DND-41 (cell line): ENCODE measurements around the gene SLC44A3.

ENCODE experiments used
- EZH2 ChIP-seq: IDR thresholded peaks from 3 replicates; pipeline ENCODE4 v1.6.1; 2012; ENCODE audit warnings: borderline replicate concordance, low read depth, mild to moderate bottlenecking, moderate library complexity, low read length, inconsistent platforms; ENCODE audit not compliant: severe bottlenecking
- TF ChIP-seq, protein P1 (sequence below): IDR thresholded peaks from 2 replicates; pipeline ENCODE4 v1.5.1; 2012; ENCODE audit warnings: borderline replicate concordance, low read length, moderate library complexity, mild to moderate bottlenecking; ENCODE audit not compliant: poor library complexity, severe bottlenecking; ENCODE audit errors: extremely low read depth

DNA sequence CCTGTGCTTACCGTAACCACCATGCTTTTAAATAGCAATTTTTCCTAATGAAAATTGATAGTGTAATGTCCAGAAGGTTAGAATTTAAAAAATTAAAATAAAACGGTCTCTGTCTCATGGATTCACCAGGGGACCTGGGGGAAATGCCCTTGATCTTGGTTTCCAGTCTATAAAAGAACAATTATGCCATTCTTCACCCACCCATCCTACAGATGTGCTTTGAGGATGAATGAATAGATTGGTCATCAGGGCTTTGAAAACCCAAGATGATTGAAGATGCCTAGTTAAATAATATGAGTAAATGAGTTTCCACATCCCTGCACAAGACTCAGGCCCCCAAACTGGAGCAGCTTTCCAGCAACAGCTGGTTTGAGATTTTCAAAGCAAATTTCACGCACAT, 68.0 kb downstream of the SLC44A3 start:
- TF ChIP-seq, protein P1, sequence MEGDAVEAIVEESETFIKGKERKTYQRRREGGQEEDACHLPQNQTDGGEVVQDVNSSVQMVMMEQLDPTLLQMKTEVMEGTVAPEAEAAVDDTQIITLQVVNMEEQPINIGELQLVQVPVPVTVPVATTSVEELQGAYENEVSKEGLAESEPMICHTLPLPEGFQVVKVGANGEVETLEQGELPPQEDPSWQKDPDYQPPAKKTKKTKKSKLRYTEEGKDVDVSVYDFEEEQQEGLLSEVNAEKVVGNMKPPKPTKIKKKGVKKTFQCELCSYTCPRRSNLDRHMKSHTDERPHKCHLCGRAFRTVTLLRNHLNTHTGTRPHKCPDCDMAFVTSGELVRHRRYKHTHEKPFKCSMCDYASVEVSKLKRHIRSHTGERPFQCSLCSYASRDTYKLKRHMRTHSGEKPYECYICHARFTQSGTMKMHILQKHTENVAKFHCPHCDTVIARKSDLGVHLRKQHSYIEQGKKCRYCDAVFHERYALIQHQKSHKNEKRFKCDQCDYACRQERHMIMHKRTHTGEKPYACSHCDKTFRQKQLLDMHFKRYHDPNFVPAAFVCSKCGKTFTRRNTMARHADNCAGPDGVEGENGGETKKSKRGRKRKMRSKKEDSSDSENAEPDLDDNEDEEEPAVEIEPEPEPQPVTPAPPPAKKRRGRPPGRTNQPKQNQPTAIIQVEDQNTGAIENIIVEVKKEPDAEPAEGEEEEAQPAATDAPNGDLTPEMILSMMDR = no peak
- no peak for TF ChIP-seq EZH2
